ENCODE results near the gene GIMAP8.
"Not testable (repeated sequence)": the region's sequence is repeated elsewhere in the genome, so short reads cannot be mapped to it uniquely, and the experiment has no call there.

Gene GIMAP8

GRCh38 chr7:150441524-150441923, 8.9 kb upstream of the GIMAP8 start:
- no peak for DNase-seq

- no peak for DNase-seq
Measured at GRCh38 chr7:150442811-150443210, 7.6 kb upstream of the GIMAP8 start.

- DNase-seq = no peak
Measured at GRCh38 chr7:150443793-150444540, 6.5 kb upstream of the GIMAP8 start.

- no peak for DNase-seq
Measured at GRCh38 chr7:150444674-150445365, 5.6 kb upstream of the GIMAP8 start.

GRCh38 chr7:150446288-150446938, 4.0 kb upstream of the GIMAP8 start:
- DNase-seq = no peak

- no peak for DNase-seq
Measured at GRCh38 chr7:150447966-150448788, 2.3 kb upstream of the GIMAP8 start.

GRCh38 chr7:150448789-150449147, 1.7 kb upstream of the GIMAP8 start:
- peak; percentile 77 to 91 (median 81) for DNase-seq

- DNase-seq = peak in 2 of 6 experiments; percentile 29 to 30
Measured at GRCh38 chr7:150449206-150449952, 1.1 kb upstream of the GIMAP8 start.

GRCh38 chr7:150451097-150451793, 815 bp downstream of the GIMAP8 start:
- DNase-seq = peak; percentile 61 to 75 (median 70)

GRCh38 chr7:150451833-150452461, 1.5 kb downstream of the GIMAP8 start:
- DNase-seq = peak in 2 of 6 experiments; percentile 43 to 46

- peak in 3 of 6 experiments; percentile 22 to 27 (median 24) for DNase-seq
Measured at GRCh38 chr7:150453181-150453580, 2.8 kb downstream of the GIMAP8 start.

- no peak for DNase-seq
Measured at GRCh38 chr7:150453892-150454291, 3.5 kb downstream of the GIMAP8 start.

GRCh38 chr7:150457064-150457463, 6.6 kb downstream of the GIMAP8 start:
- not testable (repeated sequence) for DNase-seq

- DNase-seq = no peak
Measured at GRCh38 chr7:150458235-150458634, 7.8 kb downstream of the GIMAP8 start.

- no peak for DNase-seq
Measured at GRCh38 chr7:150458756-150459155, 8.3 kb downstream of the GIMAP8 start.

GRCh38 chr7:150461520-150461919, 11.1 kb downstream of the GIMAP8 start:
- DNase-seq = no peak

- DNase-seq = no peak
Measured at GRCh38 chr7:150462413-150462812, 12.0 kb downstream of the GIMAP8 start.

GRCh38 chr7:150463461-150463860, 13.0 kb downstream of the GIMAP8 start:
- no peak for DNase-seq

- no peak for DNase-seq
Measured at GRCh38 chr7:150464962-150465361, 14.5 kb downstream of the GIMAP8 start.

- DNase-seq = no peak
Measured at GRCh38 chr7:150465414-150465813, 15.0 kb downstream of the GIMAP8 start.

GRCh38 chr7:150466477-150466876, 16.0 kb downstream of the GIMAP8 start:
- DNase-seq = no peak
